Liver (tissue), 9 donors: ENCODE data around the gene STEEP1. TPM values are rescaled to one million over a fixed set of nuclear protein-coding genes. Genes with fewer than 3 reads are reported as not detected.

ENCODE experiments used
- DNase-seq: peaks from one replicate; pipeline ENCODE4 v3.0.0-alpha.2; 2017; ENCODE audit warnings: low spot score
- H3K27ac ChIP-seq, 2 donors: one replicate each; pipeline ENCODE4 v1.7.0; 2013; ENCODE audit warnings: inconsistent platforms in 2 of 2, low read length in 2 of 2, control low read depth in 1 of 2, low read depth in 1 of 2, mild to moderate bottlenecking in 1 of 2
- H3K27me3 ChIP-seq, 4 donors: one replicate each; pipeline versions ENCODE4 v1.6.1 to v1.7.0; 2013; ENCODE audit warnings: low read length in 3 of 4, inconsistent platforms in 1 of 4, mild to moderate bottlenecking in 1 of 4, moderate library complexity in 1 of 4; ENCODE audit not compliant: control insufficient read depth in 4 of 4, insufficient read depth in 4 of 4
- H3K36me3 ChIP-seq, 4 donors: one replicate each; pipeline versions ENCODE4 v1.6.1 to v1.7.0; 2013; ENCODE audit warnings: low read length in 3 of 4, mild to moderate bottlenecking in 3 of 4, low read depth in 1 of 4, moderate library complexity in 1 of 4; ENCODE audit not compliant: control insufficient read depth in 4 of 4, insufficient read depth in 3 of 4
- H3K4me1 ChIP-seq, 4 donors: one replicate each; pipeline versions ENCODE4 v1.6.1 to v1.7.0; 2013; ENCODE audit warnings: low read length in 3 of 4, mild to moderate bottlenecking in 3 of 4, moderate library complexity in 1 of 4; ENCODE audit not compliant: control insufficient read depth in 4 of 4, insufficient read depth in 4 of 4
- H3K4me3 ChIP-seq, 3 donors: one replicate each; pipeline versions ENCODE4 v1.6.1 to v1.7.0; 2013; ENCODE audit warnings: low read length in 3 of 3, control low read depth in 1 of 3, low read depth in 1 of 3, mild to moderate bottlenecking in 1 of 3
- H3K9ac ChIP-seq, 2 donors: one replicate each; pipeline ENCODE4 v1.7.0; 2013; ENCODE audit warnings: low read length in 2 of 2, mild to moderate bottlenecking in 2 of 2, moderate library complexity in 2 of 2, control low read depth in 1 of 2, low read depth in 1 of 2
- H3K9me3 ChIP-seq, 4 donors: one replicate each; pipeline versions ENCODE4 v1.6.1 to v1.7.0; 2013; ENCODE audit warnings: low read length in 3 of 4; ENCODE audit not compliant: control insufficient read depth in 4 of 4
- CTCF ChIP-seq: fragments of 150-350 bp; IDR thresholded peaks from 2 replicates; pipeline ENCODE4 v1.5.1; 2017; ENCODE audit warnings: improper control_type of control experiment, low read depth, low read length; ENCODE audit not compliant: missing input control
- FOXA1 ChIP-seq: IDR thresholded peaks from 2 replicates; pipeline ENCODE4 v1.6.1; 2016; ENCODE audit warnings: antibody characterized with exemption
- FOXA2 ChIP-seq: IDR thresholded peaks from 2 replicates; pipeline ENCODE4 v1.6.1; 2016; ENCODE audit warnings: antibody characterized with exemption
- GABPA ChIP-seq, 2 donors: IDR thresholded peaks in 1 of 2; conservative IDR thresholded peaks in 1 of 2; 2 replicates each; pipeline ENCODE4 v1.6.1; 2016; ENCODE audit warnings: antibody characterized with exemption in 2 of 2, mild to moderate bottlenecking in 1 of 2, moderate library complexity in 1 of 2
- HNF4A ChIP-seq, 2 donors: conservative IDR thresholded peaks; 2 replicates each; pipeline ENCODE4 v1.6.1; 2016; ENCODE audit warnings: antibody characterized with exemption in 2 of 2, mild to moderate bottlenecking in 2 of 2
- HNF4G ChIP-seq: IDR thresholded peaks from 2 replicates; pipeline ENCODE4 v1.6.1; 2016; ENCODE audit warnings: antibody characterized with exemption
- JUND ChIP-seq, 2 donors: IDR thresholded peaks; 2 replicates each; pipeline ENCODE4 v1.6.1; 2016; ENCODE audit warnings: antibody characterized with exemption in 2 of 2
- NR2F2 ChIP-seq: IDR thresholded peaks from 2 replicates; pipeline ENCODE4 v1.6.1; 2016; ENCODE audit warnings: antibody characterized with exemption
- SP1 ChIP-seq: IDR thresholded peaks from 2 replicates; pipeline ENCODE4 v1.6.1; 2018; ENCODE audit warnings: antibody characterized with exemption, mild to moderate bottlenecking
- TAF1 ChIP-seq: conservative IDR thresholded peaks from 2 replicates; pipeline ENCODE4 v1.6.1; 2016; ENCODE audit warnings: antibody characterized with exemption, mild to moderate bottlenecking
- YY1 ChIP-seq: IDR thresholded peaks from 2 replicates; pipeline ENCODE4 v1.6.1; 2016; ENCODE audit warnings: antibody characterized with exemption, mild to moderate bottlenecking
- ZBTB33 ChIP-seq: IDR thresholded peaks from 2 replicates; pipeline ENCODE4 v1.6.1; 2016; ENCODE audit warnings: antibody characterized with exemption
- WGBS: extraction: QIAGEN DNeasy Blood & Tissue Kit; methylation state at CpG from one replicate; pipeline ENCODE4 v1.1.7; 2013; 5-methylcytosine and 5-hydroxymethylcytosine counted together
- polyA plus RNA-seq, 2 donors: library from polyadenylated mRNA; stranded (reverse) in 1 of 2; unstranded in 1 of 2; fragments of 200-250 nt in 1 of 2; fragments of >200 nt in 1 of 2; fragmentation: Nextera tagmentation in 1 of 2; extraction: Ambion mirVana in 1 of 2; gene quantifications; one replicate each; pipeline versions ENCODE4 v1.2.1 to v1.2.3, GENCODE V29; 2013 to 2015
- total RNA-seq, 2 donors: library from RNA; depleted of rRNA; stranded (reverse); fragments of >200 nt; gene quantifications; one replicate each; pipeline ENCODE4 v1.2.3, GENCODE V29; 2014
- TF ChIP-seq, protein P1 (sequence below): IDR thresholded peaks from 2 replicates; pipeline ENCODE4 v1.6.1; 2016; ENCODE audit warnings: antibody characterized with exemption
- donor health status: healthy.
- donor health status: healthy.
- donor health status: healthy.
- donor health status: healthy.
- donor health status: healthy.

STEEP1 gene
- total and polyA plus RNA-seq, 4 donors = 4.3 to 14.2 (median 10.2) TPM

DNA sequence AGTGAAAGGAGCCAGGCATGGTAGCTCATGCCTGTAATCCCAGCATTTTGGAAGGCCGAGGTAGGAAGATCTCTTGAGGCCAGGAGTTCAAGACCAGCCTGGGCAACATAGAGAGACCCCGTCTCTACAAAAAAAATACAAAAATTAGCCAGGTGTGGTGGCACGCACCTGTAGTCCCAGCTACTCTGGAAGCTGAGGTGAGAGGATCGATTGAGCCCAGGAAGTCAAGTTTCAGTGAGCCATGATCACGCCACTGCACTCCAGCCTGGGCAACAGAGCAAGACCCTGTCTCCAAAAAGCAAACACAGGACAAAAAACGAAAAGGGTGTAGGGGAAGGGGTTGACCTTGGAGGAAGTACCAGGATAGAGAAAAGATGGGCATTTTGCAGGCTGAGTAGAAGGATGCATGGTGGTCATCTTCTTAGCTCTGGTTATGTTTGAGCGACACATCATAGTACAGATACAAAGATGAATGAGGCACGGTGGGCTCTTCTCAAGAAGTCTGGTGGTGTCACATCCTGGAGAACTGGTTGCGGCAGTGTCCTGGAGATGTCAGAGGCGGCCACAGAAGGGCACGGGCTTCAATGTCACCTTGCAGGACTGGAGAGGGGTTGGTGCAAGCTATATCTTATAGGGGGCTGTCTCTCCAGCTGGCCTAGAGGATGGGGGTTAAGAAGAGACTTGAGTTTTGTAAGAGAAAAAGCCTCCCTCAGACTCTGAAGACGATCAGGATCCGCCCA lies 65.0 kb downstream of the STEEP1 start:
- TF ChIP-seq HNF4A (conservative IDR thresholded peaks at IDR 0.05) = no peak
- TF ChIP-seq SP1 = no peak
- no peak for TF ChIP-seq JUND (IDR thresholded peaks at IDR 0.05)
- TF ChIP-seq CTCF = no peak
- TF ChIP-seq, protein P1, sequence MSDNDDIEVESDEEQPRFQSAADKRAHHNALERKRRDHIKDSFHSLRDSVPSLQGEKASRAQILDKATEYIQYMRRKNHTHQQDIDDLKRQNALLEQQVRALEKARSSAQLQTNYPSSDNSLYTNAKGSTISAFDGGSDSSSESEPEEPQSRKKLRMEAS = no peak
- TF ChIP-seq YY1 = no peak
- TF ChIP-seq NR2F2 = no peak
- no peak for TF ChIP-seq FOXA1
- no peak for TF ChIP-seq ZBTB33
- TF ChIP-seq HNF4G = no peak
- Histone ChIP-seq H3K9me3 (no peaks in the 10 kb centered on the region), H3K36me3 (no peaks in the 10 kb centered on the region), H3K4me3 (no peak overlapping the region), H3K4me1 (peaks cover 8 to 30% (median 19%) of the 10 kb centered on the region in 4 donors), H3K9ac (no peak overlapping the region), H3K27ac (no peak overlapping the region), H3K27me3 (no peaks in the 10 kb centered on the region)
- 96% methylated on average over 13 of the region's 13 CpGs for WGBS
- DNase-seq = no peak

- H3K9ac ChIP-seq = no peak overlapping the region
- peaks cover 0 to 3% (median 0%) of the 10 kb centered on the region in 4 donors for H3K4me1 ChIP-seq
- no peaks in the 10 kb centered on the region for H3K9me3 ChIP-seq
- no peak overlapping the region for H3K4me3 ChIP-seq
- H3K27ac ChIP-seq = no peak overlapping the region
- no peaks in the 10 kb centered on the region for H3K27me3 ChIP-seq
- WGBS = 75% methylated on average over 1 of the region's 1 CpG
- DNase-seq = no peak
- no peaks in the 10 kb centered on the region for H3K36me3 ChIP-seq
- no peak for TF ChIP-seq FOXA2
- TF ChIP-seq TAF1 = no peak
- TF ChIP-seq JUND (IDR thresholded peaks at IDR 0.05) = no peak
- TF ChIP-seq CTCF = no peak
- TF ChIP-seq GABPA (IDR thresholded peaks at IDR 0.05 in 1 of 2, conservative IDR thresholded peaks at IDR 0.05 in 1 of 2) = no peak
These were observed 68.0 kb downstream of the STEEP1 start for GRCh38 chrX:119497185-119497584.
